NCI-H1417 treated with DMSO at 0.1 percent for 48 hours (cell line): ENCODE measurements around the gene DBET.
"Not testable (repeated sequence)": the region's sequence is repeated elsewhere in the genome, so short reads cannot be mapped to it uniquely, and the experiment has no call there.

Source experiments
- DNase-seq: peaks from one replicate; lab custom pipeline; 2025; lab: John Stamatoyannopoulos, UW

DBET gene

DNA sequence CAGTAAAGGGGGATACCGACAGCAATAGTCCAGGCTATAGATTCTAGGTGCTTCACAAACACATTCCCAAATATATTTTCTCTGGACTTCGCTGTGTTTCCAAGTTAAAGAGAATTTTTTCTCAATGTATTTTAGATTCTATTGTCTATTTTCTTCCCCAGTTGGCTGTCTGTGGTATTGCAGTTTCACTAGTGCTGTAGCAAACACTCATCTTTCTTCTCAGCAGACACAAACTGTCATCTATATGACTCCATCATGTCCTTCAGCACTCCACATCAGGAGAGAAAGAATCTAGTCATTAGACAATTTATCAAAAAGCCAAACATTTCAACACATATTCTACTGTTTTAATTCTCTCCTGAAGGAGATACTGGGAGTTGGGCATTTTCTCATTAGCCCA is at the start of gene DBET:
DBET (plus strand) TSS at position 161 of the 400 bp plus-strand sequence.
- not testable (repeated sequence) for DNase-seq

DNA sequence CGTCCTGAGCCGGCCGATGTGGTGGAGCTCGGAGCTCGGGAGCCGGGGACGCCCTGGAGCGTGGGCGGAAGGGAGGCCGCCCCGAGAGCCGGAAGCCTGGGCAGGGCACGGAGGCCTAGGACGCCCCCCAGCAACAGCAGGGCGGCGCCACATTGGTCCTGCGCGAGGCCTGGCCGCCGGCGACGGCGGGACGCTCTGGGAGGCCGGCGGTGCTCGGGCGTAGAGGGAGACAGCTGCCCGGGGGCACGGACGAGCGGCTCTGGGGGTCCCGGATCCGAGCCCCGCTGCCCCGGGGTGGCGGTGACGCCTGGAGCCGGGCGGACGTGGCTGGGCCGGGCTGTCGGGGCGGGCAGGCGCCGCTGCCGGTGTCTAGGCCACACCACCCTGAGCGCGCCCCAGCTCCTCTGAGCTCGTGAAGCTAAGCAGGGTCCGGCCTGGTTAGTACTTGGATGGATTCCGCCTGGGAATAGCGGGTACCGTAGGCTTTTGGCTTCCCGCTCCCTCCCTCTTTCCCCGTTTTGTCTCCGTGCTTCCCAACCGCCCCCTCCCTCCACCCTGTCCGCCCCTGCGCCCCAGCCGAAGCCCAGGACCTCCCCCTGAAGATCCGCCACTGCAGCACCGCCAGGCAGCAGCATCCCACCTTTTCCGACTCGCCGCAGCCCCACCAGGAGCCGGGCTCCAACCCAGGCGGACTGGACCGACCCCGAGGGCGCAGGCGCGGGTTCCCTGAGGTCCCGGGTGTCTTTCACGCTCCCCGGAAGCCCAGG is 49.3 kb upstream of the DBET start:
- DNase-seq: no peak

DNA sequence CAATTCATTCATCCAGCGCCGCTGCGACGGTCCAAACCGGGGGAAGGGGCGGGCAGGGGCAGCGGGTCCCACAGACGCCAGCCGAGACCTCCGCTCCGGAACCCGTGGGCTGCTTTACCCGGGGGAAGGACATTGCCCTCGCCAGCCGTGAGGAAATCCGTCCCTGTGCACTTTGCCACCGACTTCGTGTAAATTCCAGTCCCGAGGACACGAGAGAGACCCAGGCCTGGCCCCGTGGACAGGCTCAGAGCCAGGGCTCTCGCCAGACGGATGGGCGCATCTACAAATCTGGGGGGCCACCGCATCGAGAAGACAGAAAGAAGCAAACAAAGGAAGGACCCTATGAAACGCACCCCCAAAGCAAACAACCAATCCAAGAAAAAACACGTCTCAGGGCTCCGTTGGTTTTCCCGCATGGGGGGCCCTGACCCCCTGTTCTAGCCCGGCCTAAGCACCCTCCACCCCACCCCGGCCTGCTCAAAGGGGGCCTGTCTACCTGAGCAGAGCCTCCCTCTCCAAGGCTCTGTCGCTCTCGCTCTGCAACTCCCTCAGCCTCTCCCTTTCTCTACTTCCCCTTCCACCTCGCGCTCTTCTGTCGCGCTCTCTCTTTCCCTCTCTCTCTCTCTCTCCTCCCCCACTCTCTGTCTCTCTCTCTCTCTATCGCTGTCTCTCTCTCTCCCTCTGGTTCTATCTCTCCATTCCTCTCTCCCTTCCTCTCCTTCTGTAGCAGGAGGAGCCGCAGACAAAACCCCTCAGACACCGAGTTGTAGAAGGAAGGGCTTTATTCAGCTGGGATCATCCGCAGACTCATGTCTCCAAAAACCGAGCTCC is 48.5 kb upstream of the DBET start:
- no peak for DNase-seq

DNA sequence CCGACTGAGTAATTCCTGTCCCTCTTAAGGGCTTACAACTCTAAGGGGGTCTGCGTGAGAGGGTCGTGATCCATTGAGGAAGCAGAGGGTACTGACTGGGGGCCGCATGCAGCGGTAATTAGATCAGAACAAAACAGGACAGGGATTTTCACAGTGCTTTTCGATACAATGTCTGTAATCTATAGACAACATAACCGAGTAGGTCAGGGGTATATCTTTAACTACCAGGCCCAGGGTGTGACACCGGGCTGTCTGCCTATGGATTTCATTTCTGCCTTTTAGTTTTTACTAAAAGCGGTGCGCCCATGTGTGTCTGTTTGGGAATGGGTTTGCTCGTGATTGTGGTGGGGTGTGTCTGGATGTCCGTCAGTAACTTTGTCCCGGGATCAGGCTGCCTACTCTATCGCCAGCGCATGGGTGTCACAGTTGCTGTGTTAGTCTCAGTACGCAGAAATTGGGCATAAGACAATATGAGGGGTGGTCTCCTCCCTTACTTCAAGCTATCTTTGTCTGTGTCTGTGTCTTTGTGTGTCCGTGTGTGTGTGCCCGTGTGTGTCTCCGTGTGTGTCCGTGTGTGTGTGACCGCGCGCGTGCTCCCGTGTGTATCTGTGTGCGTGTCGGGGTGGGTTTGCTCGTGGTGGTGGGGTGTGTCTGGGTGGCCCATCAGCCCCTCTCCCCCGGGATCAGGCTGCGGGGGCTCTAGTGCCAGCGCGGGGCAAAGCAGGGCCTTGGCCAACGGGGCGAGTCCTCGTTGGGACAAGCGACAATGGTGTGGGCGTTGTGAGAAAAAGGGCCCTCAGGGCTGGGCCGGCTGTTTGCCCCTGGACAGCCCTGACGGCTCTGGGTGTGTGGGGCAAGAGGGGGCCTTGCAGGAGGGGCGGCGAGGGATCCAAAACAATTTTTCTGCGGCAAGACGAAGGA is 47.7 kb upstream of the DBET start:
- no peak for DNase-seq

DNA sequence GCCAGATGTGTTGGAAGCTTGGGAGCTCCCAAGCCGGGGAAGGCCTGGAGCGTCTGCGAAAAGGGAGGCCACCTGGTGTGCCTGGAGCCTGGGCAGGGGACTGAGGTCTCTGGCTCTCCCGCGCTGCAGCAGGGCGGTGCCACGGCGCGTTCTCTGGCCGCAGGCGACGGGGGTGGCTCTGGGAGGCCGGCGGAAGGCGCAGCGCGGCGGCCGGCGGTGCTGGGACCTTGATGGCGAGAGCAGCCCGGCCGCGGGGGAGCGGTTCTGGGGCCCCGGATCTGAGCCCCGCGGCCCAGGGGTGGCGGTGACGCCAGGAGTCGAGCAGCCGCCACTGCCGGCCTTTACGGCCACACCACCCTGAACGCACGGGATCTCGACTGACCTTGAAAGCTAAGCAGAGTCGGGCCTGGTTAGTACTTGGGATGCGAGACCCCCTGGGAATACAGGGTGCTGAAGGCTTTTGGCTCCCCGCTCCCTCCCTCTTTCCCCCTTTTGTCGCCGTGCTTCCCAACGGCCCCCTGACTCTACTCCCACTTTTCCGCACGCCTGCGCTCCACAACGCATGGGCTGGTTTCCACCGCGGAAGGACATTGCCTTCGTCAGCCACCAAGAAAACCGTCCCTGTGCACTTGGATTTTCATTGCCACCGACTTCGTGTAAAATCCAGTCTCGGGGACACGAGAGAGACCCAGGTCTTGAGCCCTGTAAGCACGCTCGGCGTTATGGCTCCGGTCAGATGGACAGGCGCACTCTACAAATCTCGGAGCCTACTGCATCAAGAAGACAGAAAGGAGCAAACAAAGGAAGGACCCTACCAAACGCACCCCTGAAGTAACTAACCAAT is 46.7 kb upstream of the DBET start:
- no peak for DNase-seq

DNA sequence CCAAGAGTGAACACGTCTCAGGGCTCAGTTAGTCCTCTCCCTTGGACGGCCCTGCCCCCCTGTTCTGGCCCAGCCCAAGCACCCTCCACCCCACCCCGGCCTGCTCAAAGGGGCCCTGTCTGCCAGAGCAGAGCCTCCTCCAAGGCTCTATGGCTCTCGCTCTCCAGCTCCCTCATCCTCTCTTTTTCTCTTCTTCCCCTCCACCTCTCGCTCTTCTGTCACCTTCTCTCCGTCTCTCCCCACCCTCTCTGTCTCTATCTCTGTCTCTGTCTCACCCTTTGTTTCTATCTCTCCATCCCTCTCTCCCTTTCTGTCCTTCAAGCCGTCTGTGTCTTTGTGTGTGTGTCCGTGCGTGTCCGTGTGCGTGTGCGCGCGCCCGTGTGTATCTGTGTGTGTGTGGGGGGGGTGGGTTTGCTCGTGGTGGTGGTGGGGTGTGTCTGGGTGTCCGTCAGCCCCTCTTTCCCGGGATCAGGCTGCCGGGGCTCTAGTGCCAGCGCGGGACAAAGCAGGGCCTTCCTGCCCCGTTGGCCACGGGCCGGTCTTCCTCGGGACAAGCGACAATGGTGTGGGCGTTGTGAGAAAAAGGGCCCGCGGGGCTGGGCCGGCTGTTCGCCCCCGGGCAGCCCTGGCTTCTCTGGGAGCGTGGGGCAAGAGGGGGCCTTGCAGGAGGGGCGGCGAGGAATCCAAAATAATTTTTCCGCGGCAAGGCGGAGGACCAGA is 45.9 kb upstream of the DBET start:
- DNase-seq: no peak

DNA sequence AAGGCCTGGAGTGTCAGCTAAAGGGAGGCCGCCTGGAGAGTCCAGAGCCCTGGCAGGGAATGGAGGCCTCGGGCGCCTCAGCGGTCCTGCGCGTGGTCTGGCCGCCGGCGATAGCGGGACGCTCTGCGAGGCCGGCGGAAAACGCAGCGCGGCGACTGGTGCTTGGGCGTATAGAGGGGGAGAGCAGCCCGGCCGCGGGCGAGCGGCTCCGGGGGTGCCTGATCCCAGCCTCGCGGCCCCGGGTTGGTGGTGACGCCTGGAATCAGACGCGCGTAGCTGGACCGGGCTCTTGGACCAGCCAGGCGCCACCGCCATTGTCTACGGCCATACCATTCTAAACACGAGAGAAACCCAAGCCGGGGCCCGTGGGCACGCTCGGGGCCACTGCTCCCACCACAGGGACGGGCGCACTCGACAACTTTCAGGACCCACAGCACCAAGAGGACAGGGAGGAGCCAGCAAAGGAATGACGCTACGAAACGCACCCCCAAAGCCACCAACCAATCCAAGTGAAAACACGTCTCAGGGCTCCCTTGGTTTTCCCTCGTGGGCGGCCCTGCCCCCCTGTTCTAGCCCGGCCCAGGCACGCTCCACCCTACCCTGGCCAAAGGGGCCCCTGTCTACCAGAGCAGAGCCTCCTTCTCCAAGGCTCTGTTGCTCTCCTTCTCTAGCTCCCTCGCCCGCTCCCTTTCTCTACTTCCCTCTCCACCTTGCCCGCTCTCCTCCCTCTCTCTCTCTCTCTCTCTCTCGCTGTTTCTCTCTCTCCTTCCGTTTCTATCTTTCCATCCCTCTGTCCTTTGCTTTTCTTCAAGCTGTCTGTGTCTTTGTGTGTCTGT is 45.1 kb upstream of the DBET start:
- DNase-seq: no peak

DNA sequence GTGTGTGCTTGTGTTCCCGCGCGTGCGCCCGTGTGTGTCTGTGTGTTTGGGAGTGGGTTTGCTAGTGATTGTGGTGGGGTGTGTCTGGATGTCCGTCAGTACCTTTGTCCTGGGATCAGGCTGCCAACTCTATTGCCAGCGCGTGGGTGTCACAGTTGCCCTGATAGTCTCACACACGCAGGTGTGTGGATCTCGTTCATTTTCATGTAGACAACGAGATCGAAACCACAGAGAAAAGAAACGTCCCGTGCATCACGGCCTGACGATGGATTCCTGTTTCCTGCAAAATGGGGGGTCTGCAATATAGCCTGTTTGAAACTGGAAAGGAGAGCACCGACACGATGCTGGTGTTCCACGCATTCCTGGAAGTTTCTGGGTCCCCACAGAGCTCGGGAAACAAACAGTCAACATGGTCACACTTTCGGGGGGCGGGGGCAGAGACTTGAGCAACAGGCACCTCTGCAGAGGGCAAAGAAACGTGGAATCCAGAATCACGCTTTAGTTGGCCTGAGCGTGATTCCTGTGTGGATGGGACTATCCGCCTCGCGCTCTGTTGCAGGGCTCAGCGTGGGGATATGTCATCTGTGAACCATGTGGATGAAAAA is 44.3 kb upstream of the DBET start:
- DNase-seq: not testable (repeated sequence)

DNA sequence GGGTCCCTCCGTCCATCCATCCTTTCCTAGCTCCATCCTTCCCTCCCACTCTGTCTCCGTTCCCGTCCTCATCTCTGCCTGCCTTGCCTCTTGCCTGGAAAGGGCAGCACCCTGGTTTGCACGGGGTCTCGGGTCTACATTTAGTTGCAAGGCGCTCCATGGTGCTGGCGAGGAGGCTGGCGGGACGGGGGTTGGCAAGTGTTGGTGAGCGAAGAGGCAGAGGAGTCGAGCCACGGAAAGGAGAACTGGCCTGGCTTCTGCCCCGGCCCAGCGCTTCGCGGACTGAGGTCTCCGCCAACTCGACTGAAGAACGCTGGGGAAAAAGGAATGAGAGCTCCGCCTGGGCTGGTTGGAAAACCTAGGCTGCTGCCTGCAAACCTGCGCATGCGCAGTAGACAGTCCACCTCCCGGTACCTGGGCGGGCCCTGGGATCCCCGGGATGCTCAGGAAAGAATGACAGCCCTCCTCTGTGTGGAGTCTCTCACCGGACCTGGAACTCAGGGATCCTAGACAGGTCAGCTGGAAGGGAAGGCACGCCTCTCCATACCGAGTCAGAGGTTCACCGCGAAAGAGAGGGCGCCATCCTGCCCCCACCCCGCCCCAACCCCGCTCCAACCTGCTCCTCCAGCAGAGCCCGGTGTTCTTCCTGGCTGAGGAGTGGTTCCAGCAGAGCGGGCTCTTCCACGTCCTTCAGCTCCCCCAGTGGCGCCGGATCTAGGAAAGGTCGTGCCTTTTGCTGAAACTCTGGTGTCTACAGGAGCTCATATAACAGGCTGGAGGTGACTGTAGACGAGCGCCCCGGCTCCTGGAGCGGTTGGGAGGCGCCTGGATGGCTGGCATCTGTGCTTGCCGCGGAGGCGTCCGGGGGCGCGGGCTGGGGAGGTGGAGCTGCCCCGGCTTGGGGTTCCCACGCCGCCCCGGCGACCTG is 43.2 kb upstream of the DBET start:
- no peak for DNase-seq

DNA sequence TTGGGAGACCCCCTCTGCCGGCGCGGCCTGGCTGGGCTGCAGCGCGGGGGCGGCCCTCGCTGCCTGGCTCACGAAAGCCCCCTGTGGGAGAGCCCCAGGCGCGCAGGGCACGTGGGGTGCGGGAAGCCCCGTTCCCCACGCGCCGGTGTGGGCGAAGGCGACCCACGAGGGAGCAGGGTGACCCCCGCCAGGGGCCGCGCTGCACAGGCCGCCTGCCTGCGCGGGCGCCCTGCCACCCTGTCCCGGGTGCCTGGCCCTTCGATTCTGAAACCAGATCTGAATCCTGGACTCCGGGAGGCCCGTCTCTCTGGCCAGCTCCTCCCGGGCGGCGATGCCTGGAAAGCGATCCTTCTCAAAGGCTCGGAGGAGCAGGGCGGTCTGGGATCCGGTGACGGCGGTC is 42.3 kb upstream of the DBET start:
- DNase-seq: not testable (repeated sequence)

DNA sequence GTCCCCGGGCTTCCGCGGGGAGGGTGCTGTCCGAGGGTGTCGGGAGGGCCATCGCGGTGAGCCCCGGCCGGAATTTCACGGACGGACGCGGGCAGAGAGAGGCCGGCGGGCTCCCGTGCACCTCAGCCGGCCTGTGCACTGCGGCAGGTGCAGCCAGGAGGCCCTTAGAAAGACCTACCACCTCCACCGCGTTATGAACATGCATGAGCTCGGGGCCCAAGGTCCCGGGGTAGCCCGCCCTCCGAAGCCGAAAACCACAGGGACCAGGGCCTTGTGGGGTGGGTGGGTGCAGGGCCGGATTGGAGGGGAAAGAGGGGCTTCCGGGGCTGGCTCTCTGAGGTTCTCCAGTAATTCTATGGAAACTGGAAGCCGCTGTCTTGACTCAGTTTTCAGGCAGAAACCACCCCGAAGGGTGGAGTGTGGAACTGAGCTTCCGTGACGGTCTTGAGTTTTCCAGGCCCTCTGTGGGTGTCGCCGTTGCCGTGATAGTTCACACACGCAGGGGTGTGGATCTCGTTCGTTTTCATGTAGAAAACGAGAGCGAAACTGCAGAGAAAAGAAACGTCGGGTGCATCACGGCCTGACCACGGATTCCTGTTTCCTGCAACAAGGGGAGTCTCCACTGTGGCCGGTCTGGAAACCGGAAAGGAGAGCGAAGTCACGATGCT is 41.6 kb upstream of the DBET start:
- not testable (repeated sequence) for DNase-seq

DNA sequence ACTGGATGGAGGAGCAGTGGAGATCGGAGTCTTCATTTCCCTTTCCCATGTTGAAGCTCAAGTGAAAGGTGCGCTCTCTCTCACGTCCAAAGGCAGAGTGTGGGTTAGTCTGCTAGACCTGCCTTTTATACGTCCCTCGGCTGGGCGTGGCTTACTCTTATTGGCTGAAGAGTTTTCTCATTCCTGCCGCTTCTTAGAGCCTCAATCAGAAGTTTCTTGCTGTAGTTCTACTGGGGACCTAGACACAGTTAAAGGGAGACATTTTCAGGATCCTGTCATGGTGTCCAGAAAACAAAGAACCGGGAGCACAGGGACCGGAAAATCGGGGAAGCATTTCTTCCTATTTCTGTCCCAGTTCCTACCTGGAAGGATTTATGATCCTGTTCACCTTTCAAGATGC is 37.1 kb upstream of the DBET start, which contains the start of gene FRG2:
FRG2 (minus strand) TSS at position 101 of the 400 bp plus-strand sequence; CDS start at position 49, 52 bp downstream.
- DNase-seq: not testable (repeated sequence)

DNA sequence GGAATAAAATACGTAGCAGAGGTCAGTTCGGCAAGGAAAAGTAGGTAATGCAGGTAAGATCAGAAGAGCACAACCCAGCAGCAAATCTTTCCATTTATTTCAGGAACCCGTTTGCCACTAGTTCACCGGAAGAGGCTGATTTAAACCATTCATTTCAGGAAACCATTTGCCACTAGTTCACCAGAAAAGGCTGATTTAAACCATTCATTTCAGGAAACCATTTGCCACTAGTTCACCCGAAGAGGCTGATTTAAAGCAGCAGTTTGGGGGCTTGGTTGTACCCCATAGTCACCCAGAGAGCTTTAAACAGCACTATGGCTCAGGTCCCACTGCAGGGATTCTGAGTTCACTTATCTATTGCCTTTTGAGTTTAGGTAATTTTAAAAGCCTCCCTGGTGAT is 33.0 kb upstream of the DBET start:
- DNase-seq: not testable (repeated sequence)

DNA sequence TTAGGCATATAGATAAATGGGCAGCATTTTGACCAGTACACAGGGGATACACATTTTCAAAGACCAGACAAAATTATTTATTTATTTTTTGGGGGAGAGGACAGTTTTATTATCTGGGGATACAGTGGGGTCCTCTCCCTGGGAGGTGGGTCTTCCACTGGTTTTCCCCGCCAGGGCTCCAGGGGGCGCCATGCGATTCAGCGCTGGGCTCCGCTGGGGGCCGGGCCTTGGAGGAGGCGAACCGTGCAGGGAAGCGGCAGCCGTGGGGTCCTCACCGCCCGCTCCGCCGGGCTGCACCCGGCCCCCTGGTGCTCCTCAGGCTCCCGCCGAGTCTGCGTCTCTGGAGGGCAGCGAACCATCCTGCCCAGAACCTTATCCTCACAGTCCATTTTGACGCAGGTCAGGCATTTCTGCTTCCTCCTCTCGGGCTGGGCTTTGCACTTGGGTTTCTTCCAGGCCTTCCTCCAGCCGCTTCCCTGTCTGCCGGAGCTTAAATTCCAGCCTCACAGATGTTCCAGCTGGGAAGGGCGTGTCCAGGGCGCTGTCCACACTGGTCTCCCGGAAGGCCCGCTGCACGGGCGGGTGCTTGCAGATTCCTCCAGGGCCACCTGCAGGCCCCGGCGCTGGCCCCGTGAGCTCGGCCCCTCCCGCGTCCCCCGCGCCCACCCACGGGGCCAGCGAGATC is 26.5 kb upstream of the DBET start:
- DNase-seq: not testable (repeated sequence)

DNA sequence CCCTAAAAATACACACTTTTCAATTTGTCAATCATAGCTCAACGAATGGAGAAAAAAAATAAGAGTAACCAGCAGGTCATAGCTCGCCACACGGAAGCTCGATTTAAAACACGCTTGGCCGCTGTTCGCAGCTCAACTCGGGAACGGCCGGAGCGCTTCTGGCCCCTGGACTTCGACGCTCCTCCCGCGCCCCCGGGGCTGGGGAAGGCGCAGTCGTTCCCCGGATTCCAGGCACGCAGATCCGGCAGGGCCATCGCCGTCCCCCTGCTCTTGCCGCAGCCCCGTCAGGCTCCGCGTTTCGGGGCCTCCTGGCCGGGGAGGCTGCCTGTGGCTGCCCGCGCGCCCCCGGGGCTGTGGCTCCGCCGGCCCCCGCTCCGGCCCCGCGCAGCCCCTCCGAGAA is 23.4 kb upstream of the DBET start:
- DNase-seq: not testable (repeated sequence)

DNA sequence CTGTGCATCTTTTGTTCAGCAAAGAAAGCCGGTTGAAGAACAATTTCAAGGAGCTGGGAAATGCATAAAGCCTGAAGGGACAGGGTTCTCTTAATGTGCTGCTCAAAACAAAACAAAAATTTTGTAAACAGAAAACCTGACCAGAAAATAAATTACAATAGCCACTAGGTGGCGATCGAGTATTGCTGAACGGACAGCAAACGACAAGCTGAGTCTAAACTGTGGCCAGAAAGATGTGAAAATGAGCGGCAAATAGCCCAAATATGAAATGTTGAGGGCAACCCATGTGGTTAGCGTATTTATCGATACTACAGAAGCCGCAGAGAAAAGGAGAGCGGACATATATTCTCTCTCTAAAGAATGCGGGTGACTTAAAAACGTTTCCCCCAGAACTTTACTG is 16.7 kb upstream of the DBET start:
- not testable (repeated sequence) for DNase-seq
